Measurements from ENCODE around the gene ACBD7.

- TF ChIP-seq CTCF (IDR thresholded peaks at IDR 0.05) (no peak), POLR2A (IDR thresholded peaks at IDR 0.05) (no peak)
Observed at GRCh38 chr10:15067154-15067553, 21.4 kb downstream of the ACBD7 start.

Data from uterus (tissue), 2 donors.